Measurements from ENCODE around the gene XYLT1.

XYLT1 gene

GRCh38 chr16:17084130-17084529, 386.6 kb downstream of the XYLT1 start:
- H3K27me3 ChIP-seq = no peaks in the 10 kb centered on the region
- H3K4me1 ChIP-seq = no peaks in the 10 kb centered on the region
- H3K9me3 ChIP-seq (replicated peaks in 1 of 11) = no peaks in the 10 kb centered on the region
- no peak overlapping the region for H3K4me2 ChIP-seq
- no peaks in the 10 kb centered on the region for H4K20me1 ChIP-seq
- H3K9ac ChIP-seq = no peak overlapping the region
- no peaks in the 10 kb centered on the region for H3K36me3 ChIP-seq
- no peak for TF ChIP-seq Cebpa-rat (IDR thresholded peaks at IDR 0.05)
- no peak overlapping the region for H3K27ac ChIP-seq
- H3K4me3 ChIP-seq = no peak overlapping the region

- Histone ChIP-seq H3K4me2 (no peak overlapping the region), H3K4me1 (no peaks in the 10 kb centered on the region), H3K27ac (no peak overlapping the region)
Measured at GRCh38 chr16:17083628-17084027, 387.1 kb downstream of the XYLT1 start.

GRCh38 chr16:17082095-17082882, 388.5 kb downstream of the XYLT1 start:
- no peak overlapping the region for H3K9ac ChIP-seq
- H4K20me1 ChIP-seq = no peaks in the 10 kb centered on the region
- H3K4me2 ChIP-seq = no peak overlapping the region
- no peak overlapping the region for H3K4me3 ChIP-seq
- H3K36me3 ChIP-seq = no peaks in the 10 kb centered on the region
- H3K9me3 ChIP-seq (replicated peaks in 1 of 11) = no peaks in the 10 kb centered on the region
- H3K4me1 ChIP-seq = no peaks in the 10 kb centered on the region
- no peaks in the 10 kb centered on the region for H3K27me3 ChIP-seq
- no peak overlapping the region for H3K27ac ChIP-seq
- TF ChIP-seq Cebpa-rat (IDR thresholded peaks at IDR 0.05) = no peak

More at GRCh38 chr16:17083628-17084027, 387.1 kb downstream of the XYLT1 start:
- Histone ChIP-seq H4K20me1 (no peaks in the 10 kb centered on the region), H3K27me3 (no peaks in the 10 kb centered on the region), H3K9ac (no peak overlapping the region), H3K9me3 (replicated peaks in 1 of 11) (no peaks in the 10 kb centered on the region), H3K36me3 (no peaks in the 10 kb centered on the region), H3K4me3 (no peak overlapping the region)
- TF ChIP-seq Cebpa-rat (IDR thresholded peaks at IDR 0.05) = no peak

- H3K4me3 ChIP-seq = no peak overlapping the region
- H3K9me3 ChIP-seq (replicated peaks in 1 of 11) = no peaks in the 10 kb centered on the region
- no peaks in the 10 kb centered on the region for H4K20me1 ChIP-seq
- H3K9ac ChIP-seq = no peak overlapping the region
- no peak overlapping the region for H3K4me2 ChIP-seq
- no peaks in the 10 kb centered on the region for H3K36me3 ChIP-seq
- no peak for TF ChIP-seq Cebpa-rat (IDR thresholded peaks at IDR 0.05)
- H3K27ac ChIP-seq = no peak overlapping the region
- H3K4me1 ChIP-seq = no peaks in the 10 kb centered on the region
- no peaks in the 10 kb centered on the region for H3K27me3 ChIP-seq
Measured at GRCh38 chr16:17080105-17080504, 390.7 kb downstream of the XYLT1 start.

- no peak overlapping the region for H3K9ac ChIP-seq
- H3K4me3 ChIP-seq = no peak overlapping the region
- no peak for TF ChIP-seq Cebpa-rat (IDR thresholded peaks at IDR 0.05)
- H3K4me2 ChIP-seq = no peak overlapping the region
- no peak overlapping the region for H3K27ac ChIP-seq
- no peaks in the 10 kb centered on the region for H3K9me3 ChIP-seq (replicated peaks in 1 of 11)
- no peaks in the 10 kb centered on the region for H3K4me1 ChIP-seq
- H3K36me3 ChIP-seq = no peaks in the 10 kb centered on the region
- H3K27me3 ChIP-seq = no peaks in the 10 kb centered on the region
- no peaks in the 10 kb centered on the region for H4K20me1 ChIP-seq
Measured at GRCh38 chr16:17078931-17079631, 391.7 kb downstream of the XYLT1 start.

- no peak for TF ChIP-seq Cebpa-rat (IDR thresholded peaks at IDR 0.05)
- Histone ChIP-seq H3K9me3 (replicated peaks in 1 of 11) (no peaks in the 10 kb centered on the region), H3K27ac (no peak overlapping the region), H4K20me1 (no peaks in the 10 kb centered on the region), H3K4me1 (peaks cover 0 to 12% (median 3%) of the 10 kb centered on the region in 10 experiments; a peak in 7 of 20 replicates), H3K4me3 (no peak overlapping the region), H3K9ac (no peak overlapping the region), H3K36me3 (no peaks in the 10 kb centered on the region), H3K27me3 (no peaks in the 10 kb centered on the region), H3K4me2 (no peak overlapping the region)
Measured at GRCh38 chr16:17076818-17077498, 393.8 kb downstream of the XYLT1 start.

GRCh38 chr16:17076092-17076754, 394.5 kb downstream of the XYLT1 start:
- no peak for TF ChIP-seq Cebpa-rat (IDR thresholded peaks at IDR 0.05)
- Histone ChIP-seq H3K27me3 (no peaks in the 10 kb centered on the region), H3K27ac (no peak overlapping the region), H3K4me1 (peaks cover 0 to 12% (median 3%) of the 10 kb centered on the region in 10 experiments; a peak in 7 of 20 replicates), H3K9ac (no peak overlapping the region), H4K20me1 (no peaks in the 10 kb centered on the region), H3K36me3 (no peaks in the 10 kb centered on the region), H3K9me3 (replicated peaks in 1 of 11) (no peaks in the 10 kb centered on the region), H3K4me2 (no peak overlapping the region), H3K4me3 (no peak overlapping the region)

GRCh38 chr16:17072104-17072503, 398.7 kb downstream of the XYLT1 start:
- H4K20me1 ChIP-seq = no peaks in the 10 kb centered on the region
- H3K9me3 ChIP-seq (replicated peaks in 1 of 11) = no peaks in the 10 kb centered on the region
- H3K4me1 ChIP-seq = peaks cover 14 to 42% (median 29%) of the 10 kb centered on the region in 10 experiments
- H3K36me3 ChIP-seq = no peaks in the 10 kb centered on the region
- H3K27ac ChIP-seq = no peak overlapping the region
- no peak overlapping the region for H3K4me2 ChIP-seq
- no peak for TF ChIP-seq Cebpa-rat (IDR thresholded peaks at IDR 0.05)
- no peak overlapping the region for H3K4me3 ChIP-seq
- no peak overlapping the region for H3K9ac ChIP-seq
- no peaks in the 10 kb centered on the region for H3K27me3 ChIP-seq
